HepG2 (cell line): ENCODE results near the gene CENPP. TPM values are rescaled to one million over a fixed set of nuclear protein-coding genes. Genes with fewer than 3 reads are reported as not detected.

Experiments used
- ATAC-seq: fragments of 200-7000 bp; cut with Tn5 transposase; 3 replicates; pipeline ENCODE4 v1.9.1; 2020; ENCODE audit warnings: mild to moderate bottlenecking, moderate library complexity
- BruUV-seq: library from RNA; stranded (reverse); fragments of 400-500 nt; replicated peaks from 2 replicates; lab custom pipeline; 2021; lab: Mats Ljungman, UMichigan
- CTCF ChIA-PET: fragments of 300-600 bp; formaldehyde crosslinking; extraction: SDS; loops from one replicate; lab custom pipeline; 2021; ENCODE audit warnings: low total read pairs, inconsistent platforms, low intra/inter-chr PET ratio; lab: Yijun Ruan, JAX
- POLR2A ChIA-PET: fragments of 350-600 bp; sonication (Branson Sonifier 250); formaldehyde crosslinking; loops from one replicate; lab custom pipeline; 2020; ENCODE audit warnings: antibody characterized with exemption, inconsistent platforms; lab: Yijun Ruan, JAX
- DNase-seq: peaks from one replicate; pipeline ENCODE4 v3.0.0-alpha.2; 2015; ENCODE audit warnings: low spot score
- FAIRE-seq: peaks from 3 replicates; lab custom pipeline; 2011; peaks lifted over from hg19 to GRCh38; lab: Jason Lieb, UNC
- H2AFZ ChIP-seq: one replicate; pipeline ENCODE4 v1.6.1; 2011; ENCODE audit warnings: low read length, inconsistent platforms
- H3K27ac ChIP-seq: fragments of 300-600 bp; 3 replicates; pipeline ENCODE4 v1.8.0; 2011; ENCODE audit warnings: mixed run types, mild to moderate bottlenecking, mixed read lengths, low read length, inconsistent platforms; ENCODE audit not compliant: insufficient read depth; ENCODE audit errors: extremely low read length
- H3K27me3 ChIP-seq, 2 experiments: fragments of 200-600 bp in 1 of 2; 2 replicates in 1 of 2; 3 replicates in 1 of 2; pipeline versions ENCODE4 v1.6.0 to v1.8.0; 2011; ENCODE audit warnings: low read length in 2 of 2, mild to moderate bottlenecking in 2 of 2, moderate library complexity in 2 of 2, inconsistent platforms in 1 of 2; ENCODE audit not compliant: insufficient read depth in 2 of 2, control insufficient read depth in 1 of 2
- H3K36me3 ChIP-seq, 2 experiments: fragments of 200-600 bp in 1 of 2; replicated peaks in 1 of 2; 2 replicates in 1 of 2; 3 replicates in 1 of 2; pipeline versions ENCODE4 v1.5.1 to v1.8.0; 2011; ENCODE audit warnings: low read length in 2 of 2, inconsistent platforms in 1 of 2; ENCODE audit not compliant: insufficient read depth in 2 of 2, control insufficient read depth in 1 of 2
- H3K4me1 ChIP-seq: 2 replicates; pipeline ENCODE4 v1.5.1; 2012; ENCODE audit warnings: low read length, inconsistent platforms; ENCODE audit not compliant: insufficient read depth
- H3K4me2 ChIP-seq: 2 replicates; pipeline ENCODE4 v1.6.0; 2011; ENCODE audit warnings: low read depth, low read length, inconsistent platforms
- H3K4me3 ChIP-seq, 3 experiments: fragments of 200-600 bp in 1 of 3; sonication (generic), shearing (Covaris generic) in 1 of 3; replicated peaks in 1 of 3; 2 replicates each; pipeline ENCODE4 v1.5.1; 2011 to 2016; ENCODE audit warnings: low read length in 3 of 3, inconsistent platforms in 2 of 3, low read depth in 2 of 3, mild to moderate bottlenecking in 2 of 3, control low read depth in 1 of 3, mixed read lengths in 1 of 3; ENCODE audit not compliant: insufficient read depth in 1 of 3
- H3K79me2 ChIP-seq: one replicate; pipeline ENCODE4 v1.6.1; 2011; ENCODE audit warnings: low read length, inconsistent platforms; ENCODE audit not compliant: insufficient read depth
- H3K9ac ChIP-seq: 2 replicates; pipeline ENCODE4 v1.6.0; 2011; ENCODE audit warnings: mild to moderate bottlenecking, low read depth, low read length, inconsistent platforms; ENCODE audit not compliant: insufficient read depth
- H3K9me3 ChIP-seq: 2 replicates; pipeline ENCODE4 v1.5.1; 2012; ENCODE audit warnings: mild to moderate bottlenecking, low read length
- H4K20me1 ChIP-seq: 2 replicates; pipeline ENCODE4 v1.6.0; 2011; ENCODE audit warnings: inconsistent platforms, mild to moderate bottlenecking, low read length, moderate library complexity; ENCODE audit not compliant: insufficient read depth
- AKNA ChIP-seq: sonication (generic); formaldehyde crosslinking; IDR thresholded peaks from 2 replicates; pipeline ENCODE4 v1.4.0; 2020; ENCODE audit warnings: missing genetic modification reagents, borderline replicate concordance
- CERS6 ChIP-seq: sonication (generic); formaldehyde crosslinking; IDR thresholded peaks from 2 replicates; pipeline ENCODE4 v1.5.0; 2020; ENCODE audit warnings: missing genetic modification reagents
- FOXO1 ChIP-seq: sonication (generic); formaldehyde crosslinking; IDR thresholded peaks from 2 replicates; pipeline ENCODE4 v1.4.0; 2020; ENCODE audit warnings: missing genetic modification reagents
- MED8 ChIP-seq: sonication (generic); formaldehyde crosslinking; IDR thresholded peaks from 2 replicates; pipeline ENCODE4 v1.8.1; 2023; ENCODE audit warnings: mild to moderate bottlenecking, missing genetic modification reagents; ENCODE audit not compliant: insufficient replicate concordance
- ZNF232 ChIP-seq: sonication (generic); formaldehyde crosslinking; IDR thresholded peaks from 2 replicates; pipeline ENCODE4 v1.4.0; 2020; ENCODE audit warnings: missing genetic modification reagents, borderline replicate concordance
- ZNF280D ChIP-seq: sonication (generic); formaldehyde crosslinking; IDR thresholded peaks from 2 replicates; pipeline ENCODE4 v1.5.1; 2020; ENCODE audit warnings: mild to moderate bottlenecking, missing genetic modification reagents
- ZNF552 ChIP-seq: sonication (generic); formaldehyde crosslinking; IDR thresholded peaks from 2 replicates; pipeline ENCODE4 v1.9.0; 2022; ENCODE audit warnings: missing genetic modification reagents, mild to moderate bottlenecking, borderline replicate concordance
- ZNF775 ChIP-seq: sonication (generic); formaldehyde crosslinking; IDR thresholded peaks from 2 replicates; pipeline ENCODE4 v1.4.0; 2020; ENCODE audit warnings: missing genetic modification reagents, mild to moderate bottlenecking, moderate library complexity, borderline replicate concordance
- ZSCAN5A ChIP-seq: sonication (generic); formaldehyde crosslinking; IDR thresholded peaks from 2 replicates; pipeline ENCODE4 v1.8.0; 2022; ENCODE audit warnings: mild to moderate bottlenecking, missing genetic modification reagents, borderline replicate concordance
- WGBS: methylation state at CpG from one replicate; pipeline ENCODE4 v1.1.6; 2017; ENCODE audit warnings: low lambda C conversion rate; 5-methylcytosine and 5-hydroxymethylcytosine counted together
- in situ Hi-C: cut with HindIII; loops from 2 replicates; pipeline ENCODE4 v1.10.0; 2017; ENCODE audit warnings: low pct_unique_long_range_greater_than_20kb; ENCODE audit not compliant: extremely low pct_ligation_motif_present
- intact Hi-C: fragments of 100-400 bp; cut with micrococcal nuclease; formaldehyde crosslinking; loops from one replicate; pipeline ENCODE4 v1.10.0; 2022; ENCODE audit not compliant: unreplicated experiment
- polyA plus RNA-seq, 8 experiments: library from polyadenylated mRNA; depleted of rRNA in 3 of 8; stranded (reverse) in 7 of 8; unstranded in 1 of 8; fragments of >200 nt; fragmentation: Illumina TruSeq in 4 of 8; extraction: Trizol in 4 of 8; gene quantifications; 2 replicates each; pipeline versions ENCODE4 v1.2.1 to v1.2.3, GENCODE V29; 2011 to 2016; ENCODE audit warnings: low read depth in 4 of 8, missing spikeins in 1 of 8, mixed read lengths in 1 of 8; ENCODE audit not compliant: insufficient read depth in 1 of 8
- total RNA-seq, 5 experiments: library from RNA; depleted of rRNA; stranded (reverse); fragments of >200 nt; fragmentation: Illumina TruSeq; extraction: Trizol; gene quantifications; 2 replicates each; pipeline ENCODE4 v1.2.3, GENCODE V29; 2016; ENCODE audit warnings: low read depth in 1 of 5

The CENPP gene
- total and polyA plus RNA-seq, 2 of the 13 experiments (the other 11 are each of a cell fraction or from before 2014, with no cell fraction given), result 2.0 to 11.4 TPM

- in situ Hi-C loops (no loop called here), intact Hi-C loops (no loop called here)
- H3K4me2 ChIP-seq, result no peak overlapping the region
- TF ChIP-seq CERS6, result no peak
- no peak for TF ChIP-seq ZNF232 (CRISPR knock-in tag)
- TF ChIP-seq MED8 (CRISPR knock-in tag), result no peak
- TF ChIP-seq ZNF552 (CRISPR knock-in tag), result no peak
- TF ChIP-seq ZNF775, result no peak
- TF ChIP-seq ZSCAN5A (CRISPR knock-in tag), result no peak
- no peak for TF ChIP-seq ZNF280D
- TF ChIP-seq AKNA (CRISPR knock-in tag), result no peak
- TF ChIP-seq FOXO1, result no peak
These were observed 318.5 kb downstream of the CENPP start for GRCh38 chr9:92644278-92644677.

More at GRCh38 chr9:92644278-92644677, 318.5 kb downstream of the CENPP start:
- DNase-seq (no peak), ATAC-seq (no peak), FAIRE-seq (no peak)
- Histone ChIP-seq H3K27me3 (no peaks in the 10 kb centered on the region), H3K36me3 (peaks cover 19 to 76% of the 10 kb centered on the region in 2 experiments), H3K4me1 (0 out of 2 replicates have a peak, but pooled peaks cover 4% of the 10 kb centered on the region), H3K27ac (no peak overlapping the region), H3K79me2 (no peaks in the 10 kb centered on the region), H4K20me1 (no peaks in the 10 kb centered on the region), H3K9me3 (no peaks in the 10 kb centered on the region), H3K4me3 (no peak overlapping the region), H3K9ac (no peak overlapping the region), H2AFZ (no peak overlapping the region)
- no TSS peak for BruUV-seq
- ChIA-PET CTCF (no interaction called here), POLR2A (no interaction called here)
- 98% methylated on average over 6 of the region's 7 CpGs for WGBS
